Measurements from ENCODE around the gene IFIT2.

DNA sequence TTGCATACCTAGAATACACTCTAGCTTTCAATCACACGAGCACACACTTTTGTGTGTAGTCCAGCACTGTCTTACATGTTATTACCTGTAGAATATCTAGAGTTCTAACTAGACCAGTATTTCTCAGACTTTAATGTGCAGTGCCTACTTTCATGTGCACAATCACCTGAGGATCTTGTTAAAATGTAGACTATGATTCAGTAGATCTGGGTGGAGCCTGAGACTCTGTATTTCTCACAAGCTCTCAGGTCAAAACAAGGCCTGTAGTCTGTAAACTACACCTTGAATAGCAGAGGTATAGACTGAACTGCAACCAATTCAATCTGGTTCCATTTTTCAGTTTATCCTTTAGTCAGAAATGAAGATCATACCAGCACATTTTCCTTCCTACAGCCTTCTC lies 11.1 kb downstream of the IFIT2 start:
- no peak for TF ChIP-seq ZNF274 (IDR thresholded peaks at IDR 0.05; ENCODE audit: low read depth, low read length)
- no peak for TF ChIP-seq YY1 (IDR thresholded peaks at IDR 0.05; ENCODE audit: insufficient read depth, insufficient read length)

Measured in NT2/D1 (cell line).